ENCODE data around the gene KLHDC4. TPM values are rescaled to one million over a fixed set of nuclear protein-coding genes. Genes with fewer than 3 reads are reported as not detected.

Gene KLHDC4
- total and polyA plus RNA-seq, 2 experiments from 2014 or later = 12.8 to 15.6 TPM

DNA sequence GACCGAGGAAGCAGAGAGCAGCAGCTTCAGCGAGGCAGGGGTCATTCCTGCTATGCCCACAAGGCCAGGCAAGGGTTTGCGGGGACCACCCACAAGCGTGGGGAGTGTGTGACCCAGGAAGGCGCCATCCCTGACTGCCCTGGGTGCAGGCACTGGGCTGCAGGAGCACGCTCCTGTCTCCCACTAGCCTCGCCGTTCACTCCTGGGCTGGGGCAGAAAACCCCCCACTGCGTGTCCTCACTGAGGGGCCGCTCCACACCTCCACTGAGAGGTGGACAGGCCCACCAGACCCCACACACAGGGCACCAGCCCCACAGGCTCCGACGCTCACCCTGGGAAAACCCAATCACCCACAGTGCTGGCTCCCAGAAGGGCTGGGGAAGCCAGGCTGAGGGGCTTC, 56.1 kb downstream of the KLHDC4 start:
- 96% methylated on average over 12 of the region's 12 CpGs for whole genome bisulfite sequencing (ENCODE audit: low lambda C conversion rate, missing lambda C conversion rate)

DNA sequence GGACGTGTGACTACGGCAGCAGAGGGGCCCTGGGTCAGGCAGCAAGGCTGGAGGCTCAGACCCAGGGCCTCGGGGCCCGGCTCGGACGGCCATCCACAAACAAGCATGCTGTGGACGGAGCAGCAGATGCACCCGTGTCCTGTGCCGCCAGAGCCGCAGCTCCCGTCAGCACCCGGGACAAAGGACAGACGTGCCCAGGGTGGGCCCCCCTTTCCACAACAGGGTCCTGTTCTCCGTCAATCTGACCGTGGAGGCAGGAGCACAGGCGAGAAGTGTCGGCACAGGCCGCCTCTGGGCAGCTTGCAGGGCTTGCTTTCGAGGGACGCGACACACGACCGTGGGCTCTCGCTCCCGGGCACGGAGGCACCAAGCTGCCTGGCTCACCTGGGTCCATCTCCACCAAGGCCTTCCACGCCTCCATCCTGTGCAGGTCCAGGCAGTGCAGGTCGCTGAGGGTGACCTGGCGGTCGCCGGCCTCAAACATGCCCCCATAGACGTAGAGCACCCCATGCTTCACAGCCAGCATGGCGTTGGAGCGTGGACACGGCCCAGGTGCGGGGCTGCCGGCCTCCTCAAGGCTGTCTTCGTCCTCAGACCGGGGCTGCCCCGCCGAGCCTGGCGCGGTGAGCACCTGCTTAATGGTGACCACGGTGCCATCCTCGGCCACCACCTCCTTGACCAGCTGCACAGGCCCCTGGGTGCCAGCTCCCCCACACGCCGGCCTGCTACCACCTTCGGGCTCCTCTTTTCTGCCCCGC, 56.7 kb downstream of the KLHDC4 start:
- WGBS (ENCODE audit: low lambda C conversion rate, missing lambda C conversion rate) = 86% methylated on average over 49 of the region's 49 CpGs
- Histone ChIP-seq H3K27ac (no peak overlapping the region), H3K79me2 (no peaks in the 10 kb centered on the region), H4K20me1 (ENCODE audit: insufficient read depth, poor library complexity, severe bottlenecking) (no peaks in the 10 kb centered on the region), H3K4me2 (no peak overlapping the region), H2AFZ (no peak overlapping the region), H3K9me2 (replicated peaks; ENCODE audit: insufficient read depth) (no peaks in the 10 kb centered on the region), H3K4me1 (ENCODE audit: insufficient read depth) (no peaks in the 10 kb centered on the region), H3K9me3 (ENCODE audit: low read depth) (no peaks in the 10 kb centered on the region), H3K4me3 (no peak overlapping the region), H3K36me3 (replicated peaks; ENCODE audit: insufficient read depth, low read depth) (no peaks in the 10 kb centered on the region), H3K27me3 (no peaks in the 10 kb centered on the region)
- TF ChIP-seq EZH2phosphoT487 (IDR thresholded peaks at IDR 0.05; ENCODE audit: low read depth, severe bottlenecking, unreplicated experiment) (no peak), EZH2 (IDR thresholded peaks at IDR 0.05; ENCODE audit: borderline replicate concordance) (no peak)
- TF ChIP-seq, protein P1, sequence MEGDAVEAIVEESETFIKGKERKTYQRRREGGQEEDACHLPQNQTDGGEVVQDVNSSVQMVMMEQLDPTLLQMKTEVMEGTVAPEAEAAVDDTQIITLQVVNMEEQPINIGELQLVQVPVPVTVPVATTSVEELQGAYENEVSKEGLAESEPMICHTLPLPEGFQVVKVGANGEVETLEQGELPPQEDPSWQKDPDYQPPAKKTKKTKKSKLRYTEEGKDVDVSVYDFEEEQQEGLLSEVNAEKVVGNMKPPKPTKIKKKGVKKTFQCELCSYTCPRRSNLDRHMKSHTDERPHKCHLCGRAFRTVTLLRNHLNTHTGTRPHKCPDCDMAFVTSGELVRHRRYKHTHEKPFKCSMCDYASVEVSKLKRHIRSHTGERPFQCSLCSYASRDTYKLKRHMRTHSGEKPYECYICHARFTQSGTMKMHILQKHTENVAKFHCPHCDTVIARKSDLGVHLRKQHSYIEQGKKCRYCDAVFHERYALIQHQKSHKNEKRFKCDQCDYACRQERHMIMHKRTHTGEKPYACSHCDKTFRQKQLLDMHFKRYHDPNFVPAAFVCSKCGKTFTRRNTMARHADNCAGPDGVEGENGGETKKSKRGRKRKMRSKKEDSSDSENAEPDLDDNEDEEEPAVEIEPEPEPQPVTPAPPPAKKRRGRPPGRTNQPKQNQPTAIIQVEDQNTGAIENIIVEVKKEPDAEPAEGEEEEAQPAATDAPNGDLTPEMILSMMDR (IDR thresholded peaks at IDR 0.05; ENCODE audit: poor library complexity) = no peak
- no peak for DNase-seq (ENCODE audit: low spot score)

More for the DNA sequence above, 56.1 kb downstream of the KLHDC4 start:
- TF ChIP-seq EZH2phosphoT487 (IDR thresholded peaks at IDR 0.05; ENCODE audit: low read depth, severe bottlenecking, unreplicated experiment) (no peak), EZH2 (IDR thresholded peaks at IDR 0.05; ENCODE audit: borderline replicate concordance) (no peak)
- TF ChIP-seq, protein P1 (IDR thresholded peaks at IDR 0.05; ENCODE audit: poor library complexity) = no peak
- H3K27ac ChIP-seq = no peak overlapping the region
- H4K20me1 ChIP-seq (ENCODE audit: insufficient read depth, poor library complexity, severe bottlenecking) = no peaks in the 10 kb centered on the region
- no peaks in the 10 kb centered on the region for H3K79me2 ChIP-seq
- DNase-seq (ENCODE audit: low spot score) = no peak
- no peaks in the 10 kb centered on the region for H3K9me2 ChIP-seq (replicated peaks; ENCODE audit: insufficient read depth)
- no peaks in the 10 kb centered on the region for H3K36me3 ChIP-seq (replicated peaks; ENCODE audit: insufficient read depth, low read depth)
- no peak overlapping the region for H2AFZ ChIP-seq
- no peak overlapping the region for H3K4me3 ChIP-seq
- no peaks in the 10 kb centered on the region for H3K27me3 ChIP-seq
- H3K4me2 ChIP-seq = no peak overlapping the region
- no peaks in the 10 kb centered on the region for H3K4me1 ChIP-seq (ENCODE audit: insufficient read depth)
- H3K9me3 ChIP-seq (ENCODE audit: low read depth) = no peaks in the 10 kb centered on the region

DNA sequence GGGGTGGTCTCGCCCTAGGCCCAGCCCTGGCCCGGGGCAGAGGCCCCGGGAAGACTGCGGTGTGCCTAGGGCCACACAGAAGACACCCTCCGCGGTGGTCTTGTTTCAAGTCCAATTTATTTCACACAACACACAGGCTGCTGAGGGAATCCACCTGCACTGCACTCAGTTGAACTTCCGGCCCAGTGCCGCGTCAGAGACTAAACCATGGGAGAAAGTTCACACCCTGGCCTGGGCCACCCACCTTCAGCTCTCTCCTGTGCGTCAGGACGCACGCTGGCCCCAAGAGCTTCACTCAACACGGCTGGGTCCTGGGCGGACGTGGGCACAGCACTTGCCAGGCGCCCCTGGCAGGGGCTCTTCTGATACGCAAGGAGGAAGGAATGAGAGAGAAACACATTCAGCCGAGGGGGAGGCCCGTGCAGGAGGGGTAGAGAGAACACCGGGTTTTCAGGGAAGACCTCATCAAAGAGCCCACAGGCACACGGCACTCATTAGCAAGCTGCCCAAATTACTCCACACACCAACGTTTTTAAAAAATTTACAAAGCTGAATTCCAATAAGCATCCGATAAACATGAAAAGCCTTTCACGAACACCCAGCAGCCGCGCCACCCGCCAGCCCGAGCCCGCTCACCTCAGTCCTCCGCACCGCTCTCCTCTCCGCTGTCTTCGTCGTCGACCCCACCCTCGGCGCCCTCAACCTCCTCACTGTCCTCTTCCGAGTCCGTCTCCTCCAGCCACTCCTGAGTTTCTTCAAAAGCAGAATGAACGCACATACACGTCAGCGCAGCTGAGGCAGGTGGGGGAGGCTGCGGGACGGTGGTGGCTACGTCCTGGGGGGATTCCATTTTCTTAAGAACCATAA, 57.8 kb downstream of the KLHDC4 start:
- 95% methylated on average over 45 of the region's 45 CpGs for WGBS (ENCODE audit: low lambda C conversion rate, missing lambda C conversion rate)
- Histone ChIP-seq H3K9me3 (ENCODE audit: low read depth) (no peaks in the 10 kb centered on the region), H3K36me3 (replicated peaks; ENCODE audit: insufficient read depth, low read depth) (no peaks in the 10 kb centered on the region), H3K27me3 (no peaks in the 10 kb centered on the region), H2AFZ (no peak overlapping the region), H4K20me1 (ENCODE audit: insufficient read depth, poor library complexity, severe bottlenecking) (no peaks in the 10 kb centered on the region), H3K9me2 (replicated peaks; ENCODE audit: insufficient read depth) (no peaks in the 10 kb centered on the region), H3K27ac (no peak overlapping the region), H3K79me2 (no peaks in the 10 kb centered on the region), H3K4me2 (no peak overlapping the region), H3K4me1 (ENCODE audit: insufficient read depth) (no peaks in the 10 kb centered on the region), H3K4me3 (no peak overlapping the region)
- TF ChIP-seq, protein P1 (IDR thresholded peaks at IDR 0.05; ENCODE audit: poor library complexity) = no peak
- TF ChIP-seq EZH2phosphoT487 (IDR thresholded peaks at IDR 0.05; ENCODE audit: low read depth, severe bottlenecking, unreplicated experiment) (no peak), EZH2 (IDR thresholded peaks at IDR 0.05; ENCODE audit: borderline replicate concordance) (no peak)
- no peak for DNase-seq (ENCODE audit: low spot score)

All from hepatocyte (in vitro differentiated cells).